Measurements from ENCODE around the gene SRPK1. TPM values are rescaled to one million over a fixed set of nuclear protein-coding genes. Genes with fewer than 3 reads are reported as not detected.

Gene SRPK1
- total RNA-seq, 4 donors from 2014 or later = 25.4 to 36.5 (median 30.4) TPM

GRCh38 chr6:35894776-35895175 is 26.1 kb downstream of the SRPK1 start:
- H3K4me3 ChIP-seq = no peak overlapping the region
- H3K27me3 ChIP-seq = no peaks in the 10 kb centered on the region
- no peaks in the 10 kb centered on the region for H3K36me3 ChIP-seq
- no peak for DNase-seq (ENCODE audit: extremely low spot score)
- intact Hi-C loops (cut with DNase I) = no loop called here
- WGBS = 91% methylated on average over 2 of the region's 2 CpGs
- H3K9me3 ChIP-seq = no peaks in the 10 kb centered on the region
- no peak overlapping the region for H3K27ac ChIP-seq (replicated peaks in 1 of 4)
- TF ChIP-seq POLR2AphosphoS5 (IDR thresholded peaks at IDR 0.05) (no peak), POLR2A (IDR thresholded peaks at IDR 0.05; ENCODE audit: low read depth) (no peak), CTCF (IDR thresholded peaks at IDR 0.05) (no peak), EP300 (IDR thresholded peaks at IDR 0.05) (no peak)
- H3K4me1 ChIP-seq = no peaks in the 10 kb centered on the region

- no peak overlapping the region for H3K4me3 ChIP-seq
- no peaks in the 10 kb centered on the region for H3K9me3 ChIP-seq
- 96% methylated on average over 6 of the region's 6 CpGs for WGBS
- intact Hi-C loops (cut with DNase I) = no loop called here
- no peak for DNase-seq (ENCODE audit: extremely low spot score)
- H3K27ac ChIP-seq (replicated peaks in 1 of 4) = no peak overlapping the region
- peaks cover 0 to 5% (median 3%) of the 10 kb centered on the region in 4 donors for H3K36me3 ChIP-seq
- H3K27me3 ChIP-seq = no peaks in the 10 kb centered on the region
- no peak for TF ChIP-seq EP300 (IDR thresholded peaks at IDR 0.05)
- no peak for TF ChIP-seq POLR2AphosphoS5 (IDR thresholded peaks at IDR 0.05)
- TF ChIP-seq CTCF (IDR thresholded peaks at IDR 0.05) = no peak
- no peak for TF ChIP-seq POLR2A (IDR thresholded peaks at IDR 0.05; ENCODE audit: low read depth)
- no peaks in the 10 kb centered on the region for H3K4me1 ChIP-seq
These were observed 27.7 kb downstream of the SRPK1 start for GRCh38 chr6:35893246-35893645.

GRCh38 chr6:35892482-35892881 is 28.4 kb downstream of the SRPK1 start:
- H3K9me3 ChIP-seq = no peaks in the 10 kb centered on the region
- 93% methylated on average over 5 of the region's 5 CpGs for WGBS
- intact Hi-C loops (cut with DNase I) = no loop called here
- no peaks in the 10 kb centered on the region for H3K4me1 ChIP-seq
- no peak for TF ChIP-seq EP300 (IDR thresholded peaks at IDR 0.05)
- TF ChIP-seq POLR2A (IDR thresholded peaks at IDR 0.05; ENCODE audit: low read depth) = no peak
- TF ChIP-seq CTCF (IDR thresholded peaks at IDR 0.05) = no peak
- TF ChIP-seq POLR2AphosphoS5 (IDR thresholded peaks at IDR 0.05) = no peak
- H3K27me3 ChIP-seq = no peaks in the 10 kb centered on the region
- DNase-seq (ENCODE audit: extremely low spot score) = no peak
- H3K27ac ChIP-seq (replicated peaks in 1 of 4) = no peak overlapping the region
- H3K36me3 ChIP-seq = peaks cover 0 to 13% (median 9%) of the 10 kb centered on the region in 4 donors
- H3K4me3 ChIP-seq = no peak overlapping the region

GRCh38 chr6:35879151-35879550 is 41.7 kb downstream of the SRPK1 start:
- peaks cover 0 to 14% (median 0%) of the 10 kb centered on the region in 4 donors for H3K9me3 ChIP-seq
- H3K4me3 ChIP-seq = no peak overlapping the region
- H3K36me3 ChIP-seq = peaks cover 0 to 50% (median 31%) of the 10 kb centered on the region in 4 donors
- no peak for DNase-seq (ENCODE audit: extremely low spot score)
- TF ChIP-seq EP300 (IDR thresholded peaks at IDR 0.05) (no peak), CTCF (IDR thresholded peaks at IDR 0.05) (no peak), POLR2AphosphoS5 (IDR thresholded peaks at IDR 0.05) (no peak), POLR2A (IDR thresholded peaks at IDR 0.05; ENCODE audit: low read depth) (no peak)
- no peak overlapping the region for H3K27ac ChIP-seq (replicated peaks in 1 of 4)
- intact Hi-C loops (cut with DNase I) = no loop called here
- H3K27me3 ChIP-seq = no peaks in the 10 kb centered on the region
- H3K4me1 ChIP-seq = no peaks in the 10 kb centered on the region
- WGBS = 97% methylated on average over 5 of the region's 5 CpGs

- Histone ChIP-seq H3K4me1 (no peaks in the 10 kb centered on the region), H3K9me3 (peaks cover 0 to 14% (median 0%) of the 10 kb centered on the region in 4 donors), H3K36me3 (peaks cover 0 to 44% (median 24%) of the 10 kb centered on the region in 4 donors), H3K4me3 (no peak overlapping the region), H3K27me3 (no peaks in the 10 kb centered on the region), H3K27ac (replicated peaks in 1 of 4) (no peak overlapping the region)
- TF ChIP-seq POLR2A (IDR thresholded peaks at IDR 0.05; ENCODE audit: low read depth) (no peak), POLR2AphosphoS5 (IDR thresholded peaks at IDR 0.05) (no peak), EP300 (IDR thresholded peaks at IDR 0.05) (no peak), CTCF (IDR thresholded peaks at IDR 0.05) (no peak)
- WGBS = 63% methylated on average over 2 of the region's 2 CpGs
- DNase-seq (ENCODE audit: extremely low spot score) = no peak
- intact Hi-C loops (cut with DNase I) = no loop called here
These were observed 44.0 kb downstream of the SRPK1 start for GRCh38 chr6:35876902-35877301.

Measured in esophagus muscularis mucosa (tissue), 4 donors.